GM12892 (cell line): ENCODE measurements around the gene LCNL1.
A peak's percentile ranks its signal among the peaks of the same experiment; 100 is the strongest.

Source experiments
- DNase-seq: peaks from one replicate; pipeline ENCODE4 v3.0.0; 2011; ENCODE audit not compliant: insufficient read length
- FAIRE-seq: peaks from 2 replicates; lab custom pipeline; 2011; peaks lifted over from hg19 to GRCh38; lab: Jason Lieb, UNC
- POLR2A ChIP-seq: IDR thresholded peaks from 2 replicates; pipeline ENCODE4 v1.6.1; 2011; ENCODE audit warnings: low read depth, low read length, control low read depth
- POLR2AphosphoS5 ChIP-seq: IDR thresholded peaks from 2 replicates; pipeline ENCODE4 v1.6.1; 2011; ENCODE audit warnings: low read depth, low read length, control low read depth
- TAF1 ChIP-seq: IDR thresholded peaks from 2 replicates; pipeline ENCODE4 v1.6.1; 2011; ENCODE audit warnings: low read depth, mild to moderate bottlenecking, control low read depth, low read length, borderline replicate concordance

LCNL1 gene

GRCh38 chr9:136975644-136976043 lies 7.1 kb upstream of the LCNL1 start:
- FAIRE-seq (no peak), DNase-seq (no peak)
- TF ChIP-seq POLR2AphosphoS5 (no peak), POLR2A (no peak), TAF1 (no peak)

DNA sequence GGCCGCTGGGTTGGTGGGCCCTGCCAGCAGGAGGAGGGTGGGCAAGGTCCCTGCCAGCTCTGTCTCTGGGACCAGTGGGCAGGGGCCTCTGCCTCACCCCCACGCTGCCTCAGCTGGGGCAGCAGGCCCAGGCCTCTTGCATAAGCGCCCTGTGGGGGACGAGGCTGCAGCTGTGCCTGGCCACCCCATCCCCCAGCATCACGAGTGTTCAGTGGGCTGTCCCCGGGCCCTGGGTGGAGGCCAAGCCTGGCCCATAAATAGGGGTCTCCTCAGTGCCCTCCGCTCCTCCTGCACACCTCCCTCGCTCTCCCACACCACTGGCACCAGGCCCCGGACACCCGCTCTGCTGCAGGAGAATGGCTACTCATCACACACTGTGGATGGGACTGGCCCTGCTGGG lies 5.6 kb upstream of the LCNL1 start, which contains the start of gene PTGDS:
Gene PTGDS (plus strand): TSS at position 282 of the 400 bp plus-strand sequence. CDS start 75 bp downstream, at position 357.
- no peak for FAIRE-seq
- no peak for DNase-seq
- TF ChIP-seq TAF1 (no peak), POLR2AphosphoS5 (no peak), POLR2A (no peak)

DNA sequence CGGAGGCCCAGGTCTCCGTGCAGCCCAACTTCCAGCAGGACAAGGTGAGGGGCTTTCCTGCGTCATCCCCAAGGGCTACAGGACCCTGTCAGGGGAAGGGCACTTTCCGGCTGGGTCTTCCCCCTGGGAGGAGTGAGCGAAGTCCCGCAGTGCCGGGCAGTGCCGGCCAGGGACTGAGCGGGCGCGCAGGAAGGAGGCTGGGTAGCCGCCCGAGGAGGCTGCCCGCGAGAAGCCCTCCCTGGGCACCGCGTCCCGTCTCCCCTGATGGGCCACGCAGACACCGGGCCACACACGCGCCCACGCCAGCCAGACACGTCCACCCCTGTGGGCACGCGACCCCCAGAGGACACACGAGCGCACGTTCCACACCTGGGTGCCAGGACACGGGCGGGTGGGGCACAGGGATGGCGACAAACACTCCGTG lies 5.1 kb upstream of the LCNL1 start:
- FAIRE-seq, result no peak
- no peak for TF ChIP-seq POLR2AphosphoS5
- no peak for TF ChIP-seq TAF1
- TF ChIP-seq POLR2A, result no peak
- DNase-seq, result no peak

DNA sequence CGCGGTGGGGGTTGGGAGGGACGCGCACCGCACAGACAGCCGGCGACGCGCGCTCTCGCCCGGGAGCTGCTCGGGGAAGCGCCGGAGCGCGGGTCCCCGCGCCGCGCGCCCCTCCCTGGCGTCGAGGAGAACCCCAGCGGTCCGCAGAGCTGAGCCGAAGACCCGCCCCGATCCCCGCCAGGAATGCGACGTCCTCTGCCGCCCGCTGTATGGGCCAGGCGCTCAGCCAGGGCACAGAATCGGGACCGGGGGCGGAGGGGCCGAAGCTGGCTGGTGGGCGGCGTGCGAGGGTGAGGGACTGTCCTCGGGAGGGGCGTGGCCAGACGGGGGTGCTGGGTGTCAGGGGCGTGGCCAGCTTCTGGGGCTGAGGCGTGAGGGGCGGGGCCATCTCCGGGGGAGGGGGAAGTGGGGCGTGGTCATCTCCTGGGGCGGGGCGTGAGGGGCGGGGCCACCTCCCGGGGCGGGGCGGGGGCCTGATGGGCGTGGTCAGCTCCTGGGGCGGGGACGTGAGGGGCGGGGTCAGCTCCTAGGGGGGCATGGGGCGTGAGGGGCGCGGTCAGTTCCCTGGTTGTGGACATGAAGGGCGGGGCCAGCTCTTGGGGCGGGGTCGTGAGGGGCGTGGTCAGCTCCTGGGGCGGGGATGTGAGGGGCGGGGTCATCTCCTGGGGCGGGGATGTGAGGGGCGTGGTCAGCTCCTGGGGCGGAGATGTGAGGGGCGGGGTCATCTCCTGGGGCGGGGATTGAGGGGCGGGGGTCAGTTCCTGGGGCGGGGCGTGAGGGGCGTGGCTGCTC lies 4.5 kb upstream of the LCNL1 start:
- TF ChIP-seq POLR2A (no peak), TAF1 (no peak), POLR2AphosphoS5 (no peak)
- DNase-seq (peak; percentile 82), FAIRE-seq (no peak)

DNA sequence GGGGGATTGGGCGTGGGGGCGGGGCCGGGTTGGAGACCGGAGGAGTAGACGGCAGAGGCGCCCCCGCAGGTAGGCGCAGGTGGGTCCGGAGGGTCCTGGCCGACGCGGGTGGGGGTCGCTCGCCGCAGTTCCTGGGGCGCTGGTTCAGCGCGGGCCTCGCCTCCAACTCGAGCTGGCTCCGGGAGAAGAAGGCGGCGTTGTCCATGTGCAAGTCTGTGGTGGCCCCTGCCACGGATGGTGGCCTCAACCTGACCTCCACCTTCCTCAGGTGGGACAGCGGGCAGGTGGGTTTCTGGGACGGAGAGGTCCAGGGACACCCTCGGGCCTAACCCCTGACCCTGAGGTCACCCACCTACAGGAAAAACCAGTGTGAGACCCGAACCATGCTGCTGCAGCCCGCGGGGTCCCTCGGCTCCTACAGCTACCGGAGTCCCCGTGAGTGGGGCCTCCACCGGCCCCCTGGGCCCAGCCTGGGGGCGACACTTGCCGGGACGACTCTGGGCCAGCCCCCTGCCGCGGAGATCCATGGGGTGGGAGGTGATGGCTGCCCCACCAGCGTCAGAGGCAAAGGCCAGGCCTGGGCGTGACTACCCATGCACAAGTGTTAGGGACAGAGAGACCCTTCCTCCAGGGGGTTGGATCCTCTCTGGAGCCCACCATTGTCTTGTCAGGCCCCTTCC lies 3.8 kb upstream of the LCNL1 start:
- DNase-seq, result no peak
- TF ChIP-seq TAF1 (no peak), POLR2AphosphoS5 (no peak), POLR2A (no peak)
- FAIRE-seq, result no peak

DNA sequence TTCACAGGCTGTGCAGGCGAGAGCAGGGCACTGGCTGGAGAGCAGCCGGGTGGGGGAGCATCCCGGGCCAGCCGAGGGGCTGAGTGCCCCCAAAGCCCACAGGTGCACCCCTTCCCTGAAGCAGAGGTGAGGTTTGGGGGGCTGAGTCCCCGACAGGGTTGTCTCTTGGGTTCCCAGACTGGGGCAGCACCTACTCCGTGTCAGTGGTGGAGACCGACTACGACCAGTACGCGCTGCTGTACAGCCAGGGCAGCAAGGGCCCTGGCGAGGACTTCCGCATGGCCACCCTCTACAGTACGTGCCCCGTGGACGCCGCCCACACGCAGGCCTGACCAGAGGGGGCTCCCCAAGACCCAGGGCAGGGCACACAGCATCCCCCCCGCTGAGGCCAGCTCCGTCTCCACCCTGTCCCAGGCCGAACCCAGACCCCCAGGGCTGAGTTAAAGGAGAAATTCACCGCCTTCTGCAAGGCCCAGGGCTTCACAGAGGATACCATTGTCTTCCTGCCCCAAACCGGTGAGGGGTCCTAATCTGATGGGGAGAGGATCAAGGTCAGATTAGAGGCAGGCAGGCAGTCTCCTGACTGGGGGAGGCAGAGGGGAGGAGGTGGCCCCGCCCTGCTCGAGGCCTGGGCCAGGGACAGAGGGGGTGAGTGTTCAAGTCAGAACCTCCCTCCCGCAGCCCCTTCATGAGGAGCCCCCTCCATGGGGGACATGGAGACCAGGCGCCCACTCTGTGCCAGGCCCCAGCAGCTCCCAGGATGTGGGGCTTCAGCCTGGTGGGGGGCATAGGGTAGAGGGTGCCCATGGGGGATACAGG lies 2.8 kb upstream of the LCNL1 start:
- DNase-seq (no peak), FAIRE-seq (no peak)
- TF ChIP-seq TAF1 (no peak), POLR2A (no peak), POLR2AphosphoS5 (no peak)

DNA sequence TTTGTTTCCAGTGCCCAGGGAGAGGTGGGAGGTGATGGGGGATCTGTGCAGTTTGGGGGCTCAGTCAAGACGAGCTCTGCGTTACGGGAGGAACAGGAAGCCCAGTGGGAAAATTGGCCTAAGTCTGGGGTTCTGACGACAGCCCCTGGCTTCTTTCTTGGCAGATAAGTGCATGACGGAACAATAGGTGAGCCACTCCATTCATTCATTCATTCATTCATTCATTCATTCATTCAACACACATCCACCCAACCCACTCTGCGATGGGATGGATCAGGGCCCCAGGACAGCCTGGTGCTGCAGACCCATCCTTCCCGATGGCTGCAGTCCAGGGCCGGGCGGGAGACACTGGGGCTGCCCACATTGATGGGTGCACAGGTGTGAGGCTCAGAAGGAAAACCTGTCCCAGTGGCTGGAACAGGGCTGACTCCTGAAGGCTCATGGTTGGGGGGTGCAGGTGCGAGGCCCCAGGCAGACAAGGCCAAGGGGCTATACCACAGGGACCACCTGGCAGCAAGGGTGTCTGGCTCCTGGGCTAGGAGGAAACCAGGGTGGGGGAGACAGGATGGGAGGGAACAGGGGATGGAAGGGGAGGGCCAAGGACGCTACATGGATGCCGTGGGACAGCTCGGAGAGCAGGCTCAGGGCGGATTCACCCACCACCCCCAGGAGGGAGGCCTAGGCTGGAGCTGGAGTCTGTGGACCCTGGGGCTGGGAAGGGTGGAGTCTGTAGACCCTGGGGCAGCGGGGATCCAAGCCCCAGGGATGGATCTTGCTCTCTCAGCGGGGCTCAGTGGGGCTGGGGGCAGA lies 1.9 kb upstream of the LCNL1 start:
- FAIRE-seq, result no peak
- no peak for TF ChIP-seq POLR2A
- no peak for TF ChIP-seq POLR2AphosphoS5
- no peak for TF ChIP-seq TAF1
- no peak for DNase-seq

- DNase-seq, result no peak
- no peak for FAIRE-seq
- no peak for TF ChIP-seq POLR2A
- TF ChIP-seq TAF1, result no peak
- TF ChIP-seq POLR2AphosphoS5, result no peak
Observed at GRCh38 chr9:136981588-136982231, 1.1 kb upstream of the LCNL1 start.

- DNase-seq (no peak), FAIRE-seq (no peak)
- TF ChIP-seq POLR2AphosphoS5 (no peak), POLR2A (no peak), TAF1 (no peak)
Observed at GRCh38 chr9:136983167-136983566, 374 bp downstream of the LCNL1 start.

- TF ChIP-seq TAF1 (no peak), POLR2A (no peak), POLR2AphosphoS5 (no peak)
- DNase-seq (no peak), FAIRE-seq (no peak)
Observed at GRCh38 chr9:136983656-136984314, 992 bp downstream of the LCNL1 start.
